SK-N-SH (cell line): ENCODE measurements around the gene ADK.

ENCODE experiments used
- PBX3 ChIP-seq: IDR thresholded peaks from 2 replicates; pipeline ENCODE4; 2012
- TAF1 ChIP-seq: IDR thresholded peaks from 2 replicates; pipeline ENCODE4 v1.6.1; 2012; ENCODE audit warnings: low read depth, mild to moderate bottlenecking, low read length, moderate library complexity, borderline replicate concordance
- TF ChIP-seq, protein P1 (sequence below): fragments of 200-600 bp; sonication (generic); IDR thresholded peaks from 2 replicates; pipeline ENCODE4 v1.6.1; 2017; ENCODE audit warnings: antibody characterized with exemption, mild to moderate bottlenecking, moderate library complexity
- TF ChIP-seq, protein P2 (sequence below): IDR thresholded peaks from 2 replicates; pipeline ENCODE4 v1.4.0; 2012; ENCODE audit warnings: low read depth

DNA sequence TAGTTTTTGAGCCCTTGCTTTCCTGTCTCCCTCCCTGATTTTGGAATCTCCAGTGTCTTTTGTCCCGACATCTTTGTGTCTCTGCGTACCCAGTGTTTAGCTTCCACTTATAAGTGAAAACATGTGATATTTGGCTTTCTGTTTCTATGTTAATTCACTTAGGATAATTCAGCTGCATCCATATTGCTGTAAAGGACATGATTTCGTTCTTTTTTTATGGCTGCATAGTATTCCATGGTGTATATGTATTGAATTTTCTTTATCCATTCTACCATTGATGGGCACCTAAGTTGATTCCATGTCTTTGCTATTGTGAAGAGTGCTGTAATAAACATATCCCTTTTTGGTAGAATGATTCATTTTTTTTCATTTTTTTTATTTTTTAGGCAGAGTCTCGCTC is 48.3 kb downstream of the ADK start:
- TF ChIP-seq PBX3 (no peak), TAF1 (no peak)
- TF ChIP-seq, protein P1, sequence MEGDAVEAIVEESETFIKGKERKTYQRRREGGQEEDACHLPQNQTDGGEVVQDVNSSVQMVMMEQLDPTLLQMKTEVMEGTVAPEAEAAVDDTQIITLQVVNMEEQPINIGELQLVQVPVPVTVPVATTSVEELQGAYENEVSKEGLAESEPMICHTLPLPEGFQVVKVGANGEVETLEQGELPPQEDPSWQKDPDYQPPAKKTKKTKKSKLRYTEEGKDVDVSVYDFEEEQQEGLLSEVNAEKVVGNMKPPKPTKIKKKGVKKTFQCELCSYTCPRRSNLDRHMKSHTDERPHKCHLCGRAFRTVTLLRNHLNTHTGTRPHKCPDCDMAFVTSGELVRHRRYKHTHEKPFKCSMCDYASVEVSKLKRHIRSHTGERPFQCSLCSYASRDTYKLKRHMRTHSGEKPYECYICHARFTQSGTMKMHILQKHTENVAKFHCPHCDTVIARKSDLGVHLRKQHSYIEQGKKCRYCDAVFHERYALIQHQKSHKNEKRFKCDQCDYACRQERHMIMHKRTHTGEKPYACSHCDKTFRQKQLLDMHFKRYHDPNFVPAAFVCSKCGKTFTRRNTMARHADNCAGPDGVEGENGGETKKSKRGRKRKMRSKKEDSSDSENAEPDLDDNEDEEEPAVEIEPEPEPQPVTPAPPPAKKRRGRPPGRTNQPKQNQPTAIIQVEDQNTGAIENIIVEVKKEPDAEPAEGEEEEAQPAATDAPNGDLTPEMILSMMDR = no peak
- TF ChIP-seq, protein P2, sequence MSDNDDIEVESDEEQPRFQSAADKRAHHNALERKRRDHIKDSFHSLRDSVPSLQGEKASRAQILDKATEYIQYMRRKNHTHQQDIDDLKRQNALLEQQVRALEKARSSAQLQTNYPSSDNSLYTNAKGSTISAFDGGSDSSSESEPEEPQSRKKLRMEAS = no peak
